HG03196 (cell line): ENCODE data around the gene SLC6A20.
"Not testable (repeated sequence)": the region's sequence is repeated elsewhere in the genome, so short reads cannot be mapped to it uniquely, and the experiment has no call there.

Source experiments
- ATAC-seq: cut with Tn5 transposase; IDR thresholded peaks from one replicate; pipeline ENCODE4 v1.9.1; 2021; ENCODE audit not compliant: unreplicated experiment

Gene SLC6A20

DNA sequence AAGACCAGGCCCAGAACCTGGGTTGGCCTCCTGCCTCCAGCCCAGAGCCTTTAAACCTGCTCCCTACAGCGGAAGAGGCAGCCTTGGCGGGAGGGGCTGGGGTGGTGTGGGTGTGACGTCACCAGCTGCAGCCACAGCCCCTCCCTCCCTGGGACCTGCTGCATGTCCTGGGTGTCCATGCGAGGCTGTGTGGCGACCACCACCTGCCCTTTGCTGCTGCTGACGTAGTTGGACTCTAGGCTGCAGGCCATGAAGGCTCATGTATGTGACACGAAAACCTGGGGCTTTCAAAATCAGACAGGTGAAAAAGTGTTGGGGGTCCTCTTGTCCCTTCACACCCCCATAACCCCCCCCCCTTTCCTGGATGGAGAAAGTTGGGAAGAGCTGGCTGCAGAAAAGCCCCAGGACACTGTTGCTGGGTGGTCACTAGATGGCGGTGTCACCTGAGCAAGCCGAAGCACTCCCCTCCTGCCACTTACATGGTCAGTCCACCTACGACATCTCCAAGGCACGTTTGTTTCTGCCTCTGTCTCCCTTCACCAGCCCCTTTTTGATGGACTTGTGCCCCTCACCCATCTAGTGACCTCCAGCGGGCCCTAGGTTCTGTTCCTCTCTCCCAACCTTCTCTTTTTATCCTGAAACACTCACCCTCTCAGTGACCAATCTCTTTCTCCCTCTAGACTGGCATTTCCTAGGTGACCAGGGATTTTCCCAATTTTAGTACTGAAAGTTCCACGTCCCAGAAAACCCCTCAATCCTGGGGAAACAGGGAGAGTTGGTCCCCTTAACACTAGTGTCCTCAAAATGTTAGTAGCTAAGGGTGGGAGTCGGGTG lies 35.2 kb downstream of the SLC6A20 start:
- ATAC-seq = no peak

GRCh38 chr3:45759851-45760250 lies 36.5 kb downstream of the SLC6A20 start:
- no peak for ATAC-seq

DNA sequence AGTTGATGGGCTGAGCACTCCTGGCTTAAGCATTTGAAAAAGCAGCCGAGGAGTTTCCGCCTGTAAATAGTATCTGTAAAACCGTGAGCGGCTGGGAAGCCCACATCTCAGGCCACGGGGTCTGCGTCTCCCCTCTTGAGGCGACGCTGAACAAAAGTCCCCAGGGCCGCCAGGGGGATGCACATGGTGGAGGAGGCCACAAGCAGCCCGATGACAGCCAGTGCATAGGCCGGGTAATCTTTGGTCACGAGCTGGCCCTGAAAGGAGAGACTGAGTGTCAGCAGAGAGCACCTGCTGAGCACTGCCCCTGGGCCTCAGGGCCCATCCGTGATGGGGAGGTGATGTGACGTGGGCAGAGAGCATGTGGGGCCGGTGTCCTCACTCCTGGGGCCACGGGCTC lies 37.5 kb downstream of the SLC6A20 start:
- no peak for ATAC-seq

- not testable (repeated sequence) for ATAC-seq
Observed at GRCh38 chr3:45757141-45757540, 39.2 kb downstream of the SLC6A20 start.

GRCh38 chr3:45756055-45756454 lies 40.3 kb downstream of the SLC6A20 start:
- ATAC-seq = no peak

DNA sequence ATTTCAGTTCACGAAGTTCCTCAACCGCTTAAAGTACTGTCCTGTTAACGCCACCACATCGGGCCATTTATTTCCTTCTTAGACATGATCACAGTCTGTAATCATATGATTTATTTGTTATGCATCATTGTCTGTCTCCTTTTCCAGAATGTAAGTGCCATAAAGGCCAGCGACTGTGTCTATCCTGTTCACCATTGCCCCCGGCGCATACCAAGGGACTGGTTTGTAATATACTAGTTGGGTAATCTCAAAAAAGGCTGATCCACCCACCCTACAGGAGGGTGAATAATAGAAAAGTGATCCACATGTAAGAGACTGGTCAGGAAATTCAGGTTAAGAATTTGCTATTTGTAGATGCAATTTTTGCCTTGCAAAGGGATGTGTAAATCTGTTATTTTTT lies 41.9 kb downstream of the SLC6A20 start:
- no peak for ATAC-seq

- no peak for ATAC-seq
Observed at GRCh38 chr3:45753095-45753494, 43.2 kb downstream of the SLC6A20 start.

GRCh38 chr3:45751537-45752242 lies 44.6 kb downstream of the SLC6A20 start:
- ATAC-seq = no peak

- ATAC-seq = no peak
Observed at GRCh38 chr3:45749880-45750279, 46.5 kb downstream of the SLC6A20 start.

DNA sequence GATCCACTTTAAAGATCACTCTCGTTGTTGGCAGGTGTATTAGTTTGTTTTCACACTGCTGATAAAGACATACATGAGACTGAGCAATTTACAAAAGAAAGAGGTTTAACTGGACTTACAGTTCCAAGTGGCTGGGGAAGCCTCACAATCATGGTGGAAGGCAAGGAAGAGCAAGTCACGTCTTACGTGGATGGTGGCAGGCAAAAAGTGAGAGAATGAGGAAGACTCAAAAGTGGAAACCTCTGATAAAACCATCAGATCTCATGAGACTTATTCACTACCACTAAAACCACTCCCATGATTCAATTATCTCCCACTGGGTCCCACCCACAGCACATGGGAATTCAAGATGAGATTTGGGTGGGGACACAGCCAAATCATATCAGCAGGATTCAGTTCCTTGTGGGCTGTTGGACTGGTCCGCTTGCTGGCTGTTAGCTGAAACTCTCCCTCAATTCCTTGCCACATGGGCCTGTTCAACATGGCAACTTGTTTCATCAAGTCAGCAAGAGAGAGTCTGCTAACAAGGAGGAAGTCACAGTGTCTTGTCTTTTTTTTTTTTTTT lies 47.2 kb downstream of the SLC6A20 start:
- ATAC-seq = not testable (repeated sequence)

- ATAC-seq = no peak
Observed at GRCh38 chr3:45748068-45748467, 48.3 kb downstream of the SLC6A20 start.

DNA sequence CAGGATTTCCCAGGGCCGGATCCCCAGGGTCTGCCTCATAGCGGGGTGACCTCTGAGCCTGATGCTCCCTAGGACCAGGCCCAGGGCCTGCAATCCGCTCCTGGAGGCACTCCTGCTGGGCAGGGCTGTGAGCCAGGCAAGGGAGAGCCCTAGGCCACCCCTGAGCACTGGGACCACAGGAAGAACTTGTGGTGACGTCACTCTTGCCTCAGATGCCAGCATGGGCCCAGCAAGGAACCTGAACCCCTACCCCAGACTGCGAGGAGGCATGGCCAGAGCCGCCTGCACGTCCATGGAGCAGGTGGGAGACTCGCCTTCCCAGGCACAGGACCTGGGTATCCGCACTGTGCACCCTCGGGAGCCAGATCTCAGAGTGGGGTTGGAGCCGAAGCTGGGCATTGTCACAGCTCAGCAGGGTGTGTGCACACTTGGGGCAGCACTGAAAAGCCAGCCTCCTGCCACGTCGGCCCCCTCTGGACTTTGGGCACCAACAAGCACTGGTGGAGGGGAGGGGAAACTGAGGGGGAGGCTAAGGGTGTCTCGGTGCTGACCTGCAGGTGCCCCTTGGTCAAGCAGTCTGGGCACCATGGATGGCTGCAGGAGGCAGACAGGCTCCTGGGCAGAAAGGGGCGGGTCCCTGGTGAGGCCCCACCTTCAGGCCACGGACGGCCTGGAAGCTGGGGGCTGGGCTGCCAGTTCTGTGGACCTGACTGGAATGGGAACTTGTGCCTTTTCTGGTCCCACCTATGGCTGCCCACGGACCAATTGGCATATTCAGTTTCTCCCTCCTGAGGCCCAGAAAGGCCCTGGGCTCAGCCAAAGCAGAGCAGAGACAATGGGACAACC lies 49.3 kb downstream of the SLC6A20 start:
- ATAC-seq = no peak

GRCh38 chr3:45746165-45746776 lies 50.1 kb downstream of the SLC6A20 start:
- no peak for ATAC-seq

GRCh38 chr3:45742461-45743089 lies 53.8 kb downstream of the SLC6A20 start:
- no peak for ATAC-seq

GRCh38 chr3:45741742-45742460 lies 54.4 kb downstream of the SLC6A20 start:
- ATAC-seq = no peak

DNA sequence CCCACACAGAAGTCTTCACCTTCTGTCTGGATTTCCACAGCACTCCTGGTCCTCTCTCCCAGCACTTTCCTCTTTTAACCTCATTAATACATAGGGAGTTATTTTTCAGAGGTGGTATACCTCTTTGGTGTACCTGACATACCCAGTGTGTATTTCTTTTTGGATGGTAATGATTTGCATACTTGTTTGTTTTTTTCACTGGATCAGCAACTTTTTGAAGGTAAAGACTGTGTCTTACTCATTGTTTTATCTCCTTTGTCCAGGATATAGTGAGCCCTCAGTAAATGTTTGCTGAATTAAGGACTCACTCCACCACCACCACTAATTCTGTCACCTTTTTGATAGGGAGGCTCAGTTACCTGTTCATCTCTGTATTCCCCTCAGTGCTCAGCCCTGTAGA lies 55.1 kb downstream of the SLC6A20 start:
- no peak for ATAC-seq

DNA sequence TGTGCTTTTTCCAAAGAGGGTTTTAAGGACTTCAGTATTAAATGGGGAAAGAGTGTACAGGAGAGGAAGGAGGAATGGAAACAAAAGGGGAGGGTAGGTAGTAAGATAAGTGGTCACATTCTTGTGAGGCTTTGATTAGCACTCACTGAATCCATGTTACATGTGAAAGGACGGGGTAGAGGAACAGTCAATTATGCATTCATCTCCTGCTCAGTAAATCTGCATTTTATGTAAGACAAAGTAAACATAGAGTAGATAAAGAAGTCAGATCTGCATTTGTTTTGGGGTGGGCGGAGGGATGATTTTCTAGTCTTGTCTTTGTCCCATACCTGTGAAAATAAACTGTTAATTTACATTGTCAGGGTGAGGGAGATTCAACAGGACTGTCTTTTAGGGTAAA lies 56.3 kb downstream of the SLC6A20 start:
- ATAC-seq = no peak

DNA sequence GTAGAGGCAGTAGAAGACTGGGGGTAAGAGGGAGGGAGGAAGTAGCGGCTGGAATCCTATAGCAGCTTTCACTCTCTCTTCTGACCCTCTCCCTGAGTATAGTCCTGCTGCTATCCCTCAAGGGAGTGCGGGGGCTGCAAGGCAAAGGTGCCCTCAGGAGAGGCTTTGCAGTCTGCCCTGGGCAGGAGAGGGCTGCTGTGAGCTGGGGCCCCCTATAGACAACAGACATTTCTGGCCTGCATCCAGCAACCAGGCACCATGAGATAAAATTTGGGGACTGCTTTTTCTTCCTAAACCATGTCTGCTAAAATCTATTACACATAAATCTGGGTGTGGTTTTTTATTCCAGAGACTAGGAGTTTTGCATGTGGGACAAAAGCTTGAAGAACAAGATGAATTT lies 59.1 kb downstream of the SLC6A20 start:
- no peak for ATAC-seq

GRCh38 chr3:45736707-45737106 lies 59.6 kb downstream of the SLC6A20 start:
- ATAC-seq = no peak
